ENCODE measurements around the gene NIPBL.

GRCh38 chr5:36901856-36902255, 25.3 kb downstream of the NIPBL start:
- TF ChIP-seq ZNF256 (CRISPR knock-in tag; conservative IDR thresholded peaks at IDR 0.05) (no peak), ZBTB33 (CRISPR knock-in tag; IDR thresholded peaks at IDR 0.05) (no peak), ZNF224 (CRISPR knock-in tag; IDR thresholded peaks at IDR 0.05) (no peak)
- TF ChIP-seq, protein P1, sequence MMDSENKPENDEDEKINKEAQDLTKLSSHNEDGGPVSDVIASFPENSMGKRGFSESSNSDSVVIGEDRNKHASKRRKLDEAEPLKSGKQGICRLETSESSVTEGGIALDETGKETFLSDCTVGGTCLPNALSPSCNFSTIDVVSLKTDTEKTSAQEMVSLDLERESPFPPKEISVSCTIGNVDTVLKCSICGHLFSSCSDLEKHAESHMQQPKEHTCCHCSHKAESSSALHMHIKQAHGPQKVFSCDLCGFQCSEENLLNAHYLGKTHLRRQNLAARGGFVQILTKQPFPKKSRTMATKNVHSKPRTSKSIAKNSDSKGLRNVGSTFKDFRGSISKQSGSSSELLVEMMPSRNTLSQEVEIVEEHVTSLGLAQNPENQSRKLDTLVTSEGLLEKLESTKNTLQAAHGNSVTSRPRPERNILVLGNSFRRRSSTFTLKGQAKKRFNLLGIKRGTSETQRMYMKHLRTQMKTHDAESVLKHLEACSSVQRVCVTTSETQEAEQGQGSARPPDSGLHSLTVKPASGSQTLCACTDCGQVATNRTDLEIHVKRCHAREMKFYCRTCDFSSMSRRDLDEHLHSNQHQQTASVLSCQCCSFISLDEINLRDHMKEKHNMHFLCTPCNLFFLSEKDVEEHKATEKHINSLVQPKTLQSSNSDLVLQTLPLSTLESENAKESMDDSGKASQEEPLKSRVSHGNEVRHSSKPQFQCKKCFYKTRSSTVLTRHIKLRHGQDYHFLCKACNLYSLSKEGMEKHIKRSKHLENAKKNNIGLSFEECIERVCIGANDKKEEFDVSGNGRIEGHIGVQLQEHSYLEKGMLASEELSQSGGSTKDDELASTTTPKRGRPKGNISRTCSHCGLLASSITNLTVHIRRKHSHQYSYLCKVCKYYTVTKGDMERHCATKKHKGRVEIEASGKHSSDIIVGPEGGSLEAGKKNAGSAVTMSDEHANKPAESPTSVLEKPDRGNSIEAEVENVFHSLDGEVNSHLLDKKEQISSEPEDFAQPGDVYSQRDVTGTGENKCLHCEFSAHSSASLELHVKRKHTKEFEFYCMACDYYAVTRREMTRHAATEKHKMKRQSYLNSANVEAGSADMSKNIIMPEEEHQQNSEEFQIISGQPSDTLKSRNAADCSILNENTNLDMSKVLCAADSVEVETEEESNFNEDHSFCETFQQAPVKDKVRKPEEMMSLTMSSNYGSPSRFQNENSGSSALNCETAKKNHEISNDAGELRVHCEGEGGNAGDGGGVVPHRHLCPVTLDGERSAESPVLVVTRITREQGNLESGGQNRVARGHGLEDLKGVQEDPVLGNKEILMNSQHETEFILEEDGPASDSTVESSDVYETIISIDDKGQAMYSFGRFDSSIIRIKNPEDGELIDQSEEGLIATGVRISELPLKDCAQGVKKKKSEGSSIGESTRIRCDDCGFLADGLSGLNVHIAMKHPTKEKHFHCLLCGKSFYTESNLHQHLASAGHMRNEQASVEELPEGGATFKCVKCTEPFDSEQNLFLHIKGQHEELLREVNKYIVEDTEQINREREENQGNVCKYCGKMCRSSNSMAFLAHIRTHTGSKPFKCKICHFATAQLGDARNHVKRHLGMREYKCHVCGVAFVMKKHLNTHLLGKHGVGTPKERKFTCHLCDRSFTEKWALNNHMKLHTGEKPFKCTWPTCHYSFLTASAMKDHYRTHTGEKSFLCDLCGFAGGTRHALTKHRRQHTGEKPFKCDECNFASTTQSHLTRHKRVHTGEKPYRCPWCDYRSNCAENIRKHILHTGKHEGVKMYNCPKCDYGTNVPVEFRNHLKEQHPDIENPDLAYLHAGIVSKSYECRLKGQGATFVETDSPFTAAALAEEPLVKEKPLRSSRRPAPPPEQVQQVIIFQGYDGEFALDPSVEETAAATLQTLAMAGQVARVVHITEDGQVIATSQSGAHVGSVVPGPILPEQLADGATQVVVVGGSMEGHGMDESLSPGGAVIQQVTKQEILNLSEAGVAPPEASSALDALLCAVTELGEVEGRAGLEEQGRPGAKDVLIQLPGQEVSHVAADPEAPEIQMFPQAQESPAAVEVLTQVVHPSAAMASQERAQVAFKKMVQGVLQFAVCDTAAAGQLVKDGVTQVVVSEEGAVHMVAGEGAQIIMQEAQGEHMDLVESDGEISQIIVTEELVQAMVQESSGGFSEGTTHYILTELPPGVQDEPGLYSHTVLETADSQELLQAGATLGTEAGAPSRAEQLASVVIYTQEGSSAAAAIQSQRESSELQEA (CRISPR knock-in tag; IDR thresholded peaks at IDR 0.05; ENCODE audit: not compliant biosample characterization) = no peak

Measured in HepG2 (cell line).